Endothelial cell of umbilical vein (primary cell): ENCODE results near the gene DYRK3. TPM values are rescaled to one million over a fixed set of nuclear protein-coding genes. Genes with fewer than 3 reads are reported as not detected.

Source experiments
- BruUV-seq: library from RNA; stranded (reverse); fragments of 400-500 nt; replicated peaks from 2 replicates; lab custom pipeline; 2021; lab: Mats Ljungman, UMichigan
- CTCF ChIA-PET: fragments of 300-600, 350-600 bp; sonication (Branson Sonifier 250); formaldehyde crosslinking; loops from one replicate; lab custom pipeline; 2021; ENCODE audit warnings: antibody characterized with exemption, inconsistent platforms; lab: Charles Lee
- POLR2A ChIA-PET: fragments of 300-600, 350-600 bp; sonication (Branson Sonifier 250); formaldehyde crosslinking; loops from one replicate; lab custom pipeline; 2021; ENCODE audit warnings: antibody characterized with exemption, inconsistent platforms; lab: Charles Lee
- DNase-seq: peaks from one replicate; pipeline ENCODE4 v3.0.0-alpha.2; 2011; ENCODE audit warnings: low read depth, low spot score
- FAIRE-seq: peaks from 2 replicates; lab custom pipeline; 2011; peaks lifted over from hg19 to GRCh38; lab: Jason Lieb, UNC
- H2AFZ ChIP-seq: 2 replicates; pipeline ENCODE4 v1.6.0; 2012; ENCODE audit warnings: low read depth, low read length, control low read depth, inconsistent platforms
- H3K27ac ChIP-seq: 2 replicates; pipeline ENCODE4 v1.5.1; 2011; ENCODE audit warnings: low read depth, mild to moderate bottlenecking, control low read depth, low read length, moderate library complexity; ENCODE audit not compliant: insufficient read depth
- H3K27me3 ChIP-seq, 2 experiments: 2 replicates each; pipeline versions ENCODE4 v1.6.0 to v1.6.1; 2011; ENCODE audit warnings: low read length in 2 of 2, mixed read lengths in 1 of 2; ENCODE audit not compliant: control insufficient read depth in 2 of 2, insufficient read depth in 2 of 2
- H3K36me3 ChIP-seq, 2 experiments: 2 replicates in 1 of 2; 3 replicates in 1 of 2; pipeline ENCODE4 v1.5.1; 2011; ENCODE audit warnings: low read length in 2 of 2, mild to moderate bottlenecking in 1 of 2, moderate library complexity in 1 of 2; ENCODE audit not compliant: control insufficient read depth in 2 of 2, insufficient read depth in 2 of 2; ENCODE audit errors: extremely low read depth in 1 of 2
- H3K4me1 ChIP-seq: 3 replicates; pipeline ENCODE4 v1.5.1; 2011; ENCODE audit warnings: mild to moderate bottlenecking, low read length; ENCODE audit not compliant: control insufficient read depth, insufficient read depth; ENCODE audit errors: extremely low read depth
- H3K4me2 ChIP-seq: 2 replicates; pipeline ENCODE4 v1.6.1; 2011; ENCODE audit warnings: low read length, control low read depth, mixed read lengths; ENCODE audit not compliant: insufficient read depth
- H3K4me3 ChIP-seq, 3 experiments: fragments of 200-600 bp in 1 of 3; sonication (generic), shearing (Covaris generic) in 1 of 3; replicated peaks in 1 of 3; 2 replicates each; pipeline ENCODE4 v1.5.1; 2011 to 2016; ENCODE audit warnings: control low read depth in 3 of 3, low read length in 3 of 3, mild to moderate bottlenecking in 2 of 3, inconsistent platforms in 1 of 3, low read depth in 1 of 3, moderate library complexity in 1 of 3; ENCODE audit not compliant: insufficient read depth in 1 of 3
- H3K79me2 ChIP-seq: 2 replicates; pipeline ENCODE4 v1.6.0; 2012; ENCODE audit warnings: low read length, inconsistent platforms; ENCODE audit not compliant: control insufficient read depth, insufficient read depth
- H3K9ac ChIP-seq: replicated peaks from 2 replicates; pipeline ENCODE3; 2011; ENCODE audit warnings: low read length, control low read depth; ENCODE audit not compliant: insufficient read depth; ENCODE audit errors: extremely low read depth
- H3K9me1 ChIP-seq: replicated peaks from 3 replicates; pipeline ENCODE4 v1.6.0; 2011; ENCODE audit warnings: mild to moderate bottlenecking, low read length; ENCODE audit not compliant: control insufficient read depth, insufficient read depth; ENCODE audit errors: extremely low read depth
- H3K9me3 ChIP-seq: replicated peaks from 2 replicates; pipeline ENCODE4 v1.5.1; 2012; ENCODE audit warnings: low read length, inconsistent platforms; ENCODE audit not compliant: control insufficient read depth, insufficient read depth
- H4K20me1 ChIP-seq: replicated peaks from 2 replicates; pipeline ENCODE3; 2011; ENCODE audit warnings: mild to moderate bottlenecking, low read length; ENCODE audit not compliant: control insufficient read depth, insufficient read depth; ENCODE audit errors: extremely low read depth
- EZH2 ChIP-seq: IDR thresholded peaks from 2 replicates; pipeline ENCODE4 v1.6.1; 2012; ENCODE audit warnings: borderline replicate concordance, low read depth, mild to moderate bottlenecking, moderate library complexity, low read length, inconsistent platforms; ENCODE audit not compliant: severe bottlenecking
- FOS ChIP-seq: IDR thresholded peaks from 2 replicates; pipeline ENCODE4 v1.6.1; 2011; ENCODE audit warnings: mild to moderate bottlenecking, low read length, moderate library complexity, borderline replicate concordance; ENCODE audit not compliant: insufficient read depth
- GATA2 ChIP-seq: IDR thresholded peaks from 2 replicates; pipeline ENCODE4 v1.7.0; 2011; ENCODE audit warnings: low read depth, mild to moderate bottlenecking, moderate library complexity, mixed read lengths, low read length; ENCODE audit not compliant: insufficient read length, insufficient read depth
- JUN ChIP-seq: IDR thresholded peaks from 2 replicates; pipeline ENCODE4 v1.6.1; 2011; ENCODE audit warnings: borderline replicate concordance, low read depth; ENCODE audit not compliant: insufficient read length, insufficient read depth
- MAX ChIP-seq: IDR thresholded peaks from 2 replicates; pipeline ENCODE4 v1.6.1; 2011; ENCODE audit not compliant: insufficient read depth, insufficient read length
- MYC ChIP-seq: IDR thresholded peaks from one replicate; pipeline ENCODE4 v1.6.1; 2011; ENCODE audit warnings: mild to moderate bottlenecking, low read depth, low read length
- POLR2A ChIP-seq: IDR thresholded peaks from 2 replicates; pipeline ENCODE4 v1.6.1; 2012; ENCODE audit warnings: low read depth, mild to moderate bottlenecking, control low read depth, low read length
- POLR2AphosphoS5 ChIP-seq: IDR thresholded peaks from 2 replicates; pipeline ENCODE4 v1.6.1; 2012; ENCODE audit warnings: low read depth, mild to moderate bottlenecking, control low read depth, low read length, moderate library complexity; ENCODE audit not compliant: insufficient read depth
- dilution Hi-C: fragments of 300-500 bp; cut with MboI; formaldehyde crosslinking; loops from one replicate; pipeline ENCODE4 v1.15.0; 2019; ENCODE audit warnings: low sequenced_read_pairs; ENCODE audit not compliant: extremely low pct_ligation_motif_present
- intact Hi-C: fragments of 100-400 bp; cut with micrococcal nuclease; formaldehyde crosslinking; loops from one replicate; pipeline ENCODE4 v1.10.0; 2022
- polyA plus RNA-seq, 4 experiments: library from polyadenylated mRNA; depleted of rRNA in 3 of 4; stranded (reverse) in 3 of 4; unstranded in 1 of 4; fragments of >200 nt; gene quantifications; 2 replicates each; pipeline versions ENCODE4 v1.2.1 to v1.2.3, GENCODE V29; 2011 to 2012; ENCODE audit warnings: missing spikeins in 1 of 4
- total RNA-seq: library from RNA; stranded (reverse); gene quantifications from 2 replicates; pipeline ENCODE4 v1.2.3, GENCODE V29; 2021
- TF ChIP-seq, protein P1 (sequence below), 2 donors: IDR thresholded peaks; 1 replicate in 1 of 2; 2 replicates in 1 of 2; pipeline ENCODE4 v1.5.1; 2011; ENCODE audit warnings: low read length in 2 of 2, mild to moderate bottlenecking in 2 of 2, moderate library complexity in 2 of 2, control low read depth in 1 of 2, inconsistent platforms in 1 of 2, low read depth in 1 of 2; ENCODE audit not compliant: insufficient read depth in 1 of 2; ENCODE audit errors: extremely low read depth in 1 of 2

Gene DYRK3
- total and polyA plus RNA-seq, 2 donors (not counting 3 experiments of a cell fraction or from before 2014, with no cell fraction given): 3.4 to 7.4 TPM

- H3K9ac ChIP-seq: no peak overlapping the region
- H3K4me3 ChIP-seq: no peak overlapping the region
- intact Hi-C loops (no loop called here), dilution Hi-C loops (no loop called here)
- peak; percentile 73 for FAIRE-seq
- BruUV-seq: no TSS peak
- H2AFZ ChIP-seq: no peak overlapping the region
- TF ChIP-seq GATA2 (no peak), MAX (no peak)
- peaks cover 5% of the 10 kb centered on the region for H4K20me1 ChIP-seq
- H3K4me1 ChIP-seq: peaks cover 37% of the 10 kb centered on the region
- no peak overlapping the region for H3K4me2 ChIP-seq
- no peak overlapping the region for H3K27ac ChIP-seq
- no peaks in the 10 kb centered on the region for H3K9me1 ChIP-seq
- H3K36me3 ChIP-seq: peaks cover 0 to 3% of the 10 kb centered on the region in 2 experiments
- peaks cover 89% of the 10 kb centered on the region for H3K79me2 ChIP-seq
- no peaks in the 10 kb centered on the region for H3K27me3 ChIP-seq
- CTCF ChIA-PET: interaction anchor here (0.8 to 2.1 kb wide), 6 partner anchors 9 to 33 kb away, joined by 3 to 10 read pairs (median 3); partner anchors contain the start of gene MAPKAPK2
- POLR2A ChIA-PET: no interaction called here
- H3K9me3 ChIP-seq: no peaks in the 10 kb centered on the region
- peak; percentile 60 for DNase-seq
Measured at GRCh38 chr1:206693029-206693428, 57.7 kb downstream of the DYRK3 start.

DNA sequence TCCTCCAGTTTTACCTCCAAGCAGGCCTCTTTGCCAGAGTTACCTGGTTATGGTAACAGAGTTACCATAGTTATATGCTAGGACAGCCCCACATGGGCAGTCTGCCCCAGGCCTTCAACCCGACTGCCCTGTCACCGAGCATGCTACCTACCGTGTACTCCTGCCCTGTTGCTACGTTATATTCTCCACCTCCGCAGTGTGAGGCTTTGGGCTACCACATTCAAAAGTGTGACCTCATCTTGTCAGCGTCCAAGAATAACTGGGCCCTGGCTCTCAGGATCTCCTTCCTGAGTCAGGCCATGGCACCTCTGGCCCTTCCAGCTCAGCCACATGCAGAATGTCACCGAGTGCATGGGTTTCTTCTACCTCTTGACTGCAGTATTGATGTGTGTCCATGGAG lies 58.3 kb downstream of the DYRK3 start:
- no peak overlapping the region for H2AFZ ChIP-seq

More for the DNA sequence above, 58.3 kb downstream of the DYRK3 start:
- no peaks in the 10 kb centered on the region for H3K9me1 ChIP-seq
- dilution Hi-C loops: no loop called here
- H3K27ac ChIP-seq: no peak overlapping the region
- peaks cover 0 to 3% of the 10 kb centered on the region in 2 experiments for H3K36me3 ChIP-seq
- no peaks in the 10 kb centered on the region for H3K27me3 ChIP-seq
- intact Hi-C loops: no loop called here
- no peak overlapping the region for H3K4me3 ChIP-seq
- no peak overlapping the region for H3K4me2 ChIP-seq
- peaks cover 89% of the 10 kb centered on the region for H3K79me2 ChIP-seq
- POLR2A ChIA-PET: no interaction called here
- H3K9me3 ChIP-seq: no peaks in the 10 kb centered on the region
- BruUV-seq: no TSS peak
- peaks cover 34% of the 10 kb centered on the region for H3K4me1 ChIP-seq
- CTCF ChIA-PET: interaction anchor here (1.0 to 1.2 kb wide), 3 partner anchors 9 to 32 kb away, joined by 3 read pairs; partner anchors contain the start of gene MAPKAPK2
- TF ChIP-seq MAX (no peak), EZH2 (no peak), MYC (no peak), POLR2A (no peak), FOS (no peak), POLR2AphosphoS5 (no peak), JUN (no peak), GATA2 (no peak)
- TF ChIP-seq, protein P1, sequence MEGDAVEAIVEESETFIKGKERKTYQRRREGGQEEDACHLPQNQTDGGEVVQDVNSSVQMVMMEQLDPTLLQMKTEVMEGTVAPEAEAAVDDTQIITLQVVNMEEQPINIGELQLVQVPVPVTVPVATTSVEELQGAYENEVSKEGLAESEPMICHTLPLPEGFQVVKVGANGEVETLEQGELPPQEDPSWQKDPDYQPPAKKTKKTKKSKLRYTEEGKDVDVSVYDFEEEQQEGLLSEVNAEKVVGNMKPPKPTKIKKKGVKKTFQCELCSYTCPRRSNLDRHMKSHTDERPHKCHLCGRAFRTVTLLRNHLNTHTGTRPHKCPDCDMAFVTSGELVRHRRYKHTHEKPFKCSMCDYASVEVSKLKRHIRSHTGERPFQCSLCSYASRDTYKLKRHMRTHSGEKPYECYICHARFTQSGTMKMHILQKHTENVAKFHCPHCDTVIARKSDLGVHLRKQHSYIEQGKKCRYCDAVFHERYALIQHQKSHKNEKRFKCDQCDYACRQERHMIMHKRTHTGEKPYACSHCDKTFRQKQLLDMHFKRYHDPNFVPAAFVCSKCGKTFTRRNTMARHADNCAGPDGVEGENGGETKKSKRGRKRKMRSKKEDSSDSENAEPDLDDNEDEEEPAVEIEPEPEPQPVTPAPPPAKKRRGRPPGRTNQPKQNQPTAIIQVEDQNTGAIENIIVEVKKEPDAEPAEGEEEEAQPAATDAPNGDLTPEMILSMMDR (IDR thresholded peaks at IDR 0.05; ENCODE audit: extremely low read depth in 1 of 2, insufficient read depth in 1 of 2, low read depth in 1 of 2, low read length in 2 of 2): no peak
- FAIRE-seq: peak; percentile 55
- H3K9ac ChIP-seq: no peak overlapping the region
- DNase-seq: no peak
- H4K20me1 ChIP-seq: peaks cover 5% of the 10 kb centered on the region
